Esophagus muscularis mucosa (tissue), 4 donors: ENCODE measurements around the gene CPEB3. TPM values are rescaled to one million over a fixed set of nuclear protein-coding genes. Genes with fewer than 3 reads are reported as not detected.
"Not testable (repeated sequence)": the region's sequence is repeated elsewhere in the genome, so short reads cannot be mapped to it uniquely, and the experiment has no call there.

Experiments
- DNase-seq: peaks from one replicate; pipeline ENCODE4 v3.0.0-alpha.2; 2017; ENCODE audit errors: extremely low spot score
- H3K27ac ChIP-seq, 4 donors: fragments of 200-600 bp; sonication (generic); replicated peaks in 1 of 4; 1 replicate in 3 of 4; 2 replicates in 1 of 4; pipeline ENCODE4 v1.5.1; 2016 to 2019; ENCODE audit warnings: mild to moderate bottlenecking in 1 of 4
- H3K27me3 ChIP-seq, 4 donors: fragments of 200-600 bp; sonication (generic); one replicate each; pipeline versions ENCODE4 v1.5.1 to v1.6.0; 2016 to 2019
- H3K36me3 ChIP-seq, 4 donors: fragments of 200-600 bp; sonication (generic); one replicate each; pipeline ENCODE4 v1.5.1; 2016 to 2019
- H3K4me1 ChIP-seq, 4 donors: fragments of 200-600 bp; sonication (generic); one replicate each; pipeline ENCODE4 v1.5.1; 2016 to 2019
- H3K4me3 ChIP-seq, 4 donors: fragments of 200-600 bp; sonication (generic); 1 replicate in 2 of 4; 2 replicates in 2 of 4; pipeline ENCODE4 v1.5.1; 2016 to 2019; ENCODE audit warnings: mild to moderate bottlenecking in 4 of 4, moderate library complexity in 1 of 4
- H3K9me3 ChIP-seq, 4 donors: fragments of 200-600 bp; sonication (generic); 1 replicate in 3 of 4; 2 replicates in 1 of 4; pipeline ENCODE4 v1.5.1; 2016 to 2019
- CTCF ChIP-seq, 3 experiments: fragments of 200-600 bp in 2 of 3; fragments of 450-650 bp in 1 of 3; sonication (generic) in 2 of 3; IDR thresholded peaks; one replicate each; pipeline ENCODE4 v1.5.1; 2017 to 2019; ENCODE audit warnings: antibody characterized with exemption in 3 of 3, mild to moderate bottlenecking in 2 of 3, moderate library complexity in 1 of 3
- EP300 ChIP-seq: sonication (generic); formaldehyde crosslinking; IDR thresholded peaks from one replicate; pipeline ENCODE4 v1.6.1; 2017; ENCODE audit warnings: antibody characterized with exemption
- POLR2A ChIP-seq: fragments of 450-650 bp; IDR thresholded peaks from one replicate; pipeline ENCODE4 v1.6.1; 2017; ENCODE audit warnings: antibody characterized with exemption, moderate library complexity, mild to moderate bottlenecking, low read depth
- POLR2AphosphoS5 ChIP-seq, 2 donors: sonication (generic); formaldehyde crosslinking; IDR thresholded peaks; one replicate each; pipeline ENCODE4 v1.6.1; 2017; ENCODE audit warnings: antibody characterized with exemption in 2 of 2
- WGBS: methylation state at CpG from one replicate; pipeline ENCODE4 v1.1.5; 2018; 5-methylcytosine and 5-hydroxymethylcytosine counted together
- intact Hi-C: fragments of 100-400 bp; cut with DNase I; formaldehyde crosslinking; loops from one replicate; pipeline ENCODE4 v1.15.1; 2023
- total RNA-seq, 4 donors: library from RNA; depleted of rRNA; stranded (reverse); fragments of >200 nt; gene quantifications; one replicate each; pipeline versions ENCODE4 v1.1.0 to v1.2.1, GENCODE V29; 2016

Gene CPEB3
- total RNA-seq, 4 donors from 2014 or later, result 6.8 to 11.0 (median 10.4) TPM

GRCh38 chr10:92031580-92031979, 259.3 kb downstream of the CPEB3 start:
- Histone ChIP-seq H3K4me1 (no peaks in the 10 kb centered on the region), H3K36me3 (peaks cover 39 to 62% (median 52%) of the 10 kb centered on the region in 4 donors), H3K27me3 (no peaks in the 10 kb centered on the region), H3K4me3 (no peak overlapping the region), H3K27ac (no peak overlapping the region), H3K9me3 (no peaks in the 10 kb centered on the region)
- intact Hi-C loops, result no loop called here
- 87% methylated on average over 3 of the region's 3 CpGs for WGBS
- no peak for DNase-seq
- no peak for TF ChIP-seq POLR2A
- TF ChIP-seq CTCF (IDR thresholded peaks at IDR 0.05), result no peak
- no peak for TF ChIP-seq POLR2AphosphoS5 (IDR thresholded peaks at IDR 0.05)
- no peak for TF ChIP-seq EP300

- Histone ChIP-seq H3K36me3 (peaks cover 54 to 93% (median 85%) of the 10 kb centered on the region in 4 donors), H3K27ac (no peak overlapping the region), H3K4me3 (no peak overlapping the region), H3K9me3 (no peaks in the 10 kb centered on the region), H3K27me3 (no peaks in the 10 kb centered on the region), H3K4me1 (no peaks in the 10 kb centered on the region)
- no peak for DNase-seq
- intact Hi-C loops, result no loop called here
- 87% methylated on average over 4 of the region's 4 CpGs for WGBS
- TF ChIP-seq EP300 (no peak), POLR2AphosphoS5 (IDR thresholded peaks at IDR 0.05) (no peak), CTCF (IDR thresholded peaks at IDR 0.05) (no peak), POLR2A (no peak)
Measured at GRCh38 chr10:92027141-92027540, 263.7 kb downstream of the CPEB3 start.

GRCh38 chr10:92025340-92025739, 265.5 kb downstream of the CPEB3 start:
- H3K27ac ChIP-seq, intact Hi-C loops, DNase-seq, H3K9me3 ChIP-seq, H3K4me3 ChIP-seq, H3K27me3 ChIP-seq, H3K4me1 ChIP-seq: not testable (repeated sequence)
- WGBS, result 100% methylated on average over 3 of the region's 3 CpGs
- peaks cover 46 to 96% (median 85%) of the 10 kb centered on the region in 4 donors for H3K36me3 ChIP-seq

- Histone ChIP-seq H3K9me3 (no peaks in the 10 kb centered on the region), H3K36me3 (peaks cover 46 to 97% (median 86%) of the 10 kb centered on the region in 4 donors), H3K4me1 (no peaks in the 10 kb centered on the region), H3K4me3 (no peak overlapping the region), H3K27ac (no peak overlapping the region), H3K27me3 (no peaks in the 10 kb centered on the region)
- WGBS, result 89% methylated on average over 4 of the region's 4 CpGs
- no peak for DNase-seq
- no peak for TF ChIP-seq POLR2A
- no peak for TF ChIP-seq POLR2AphosphoS5 (IDR thresholded peaks at IDR 0.05)
- no peak for TF ChIP-seq CTCF (IDR thresholded peaks at IDR 0.05)
- TF ChIP-seq EP300, result no peak
- intact Hi-C loops, result no loop called here
Measured at GRCh38 chr10:92024700-92025099, 266.2 kb downstream of the CPEB3 start.

GRCh38 chr10:92014620-92015019, 276.3 kb downstream of the CPEB3 start:
- peaks cover 39 to 90% (median 74%) of the 10 kb centered on the region in 4 donors for H3K36me3 ChIP-seq
- 100% methylated on average over 1 of the region's 1 CpG for WGBS

More at GRCh38 chr10:92014620-92015019, 276.3 kb downstream of the CPEB3 start:
- TF ChIP-seq POLR2AphosphoS5 (IDR thresholded peaks at IDR 0.05) (no peak), POLR2A (no peak), EP300 (no peak), CTCF (IDR thresholded peaks at IDR 0.05) (no peak)
- Histone ChIP-seq H3K9me3 (no peaks in the 10 kb centered on the region), H3K4me3 (no peak overlapping the region), H3K27me3 (no peaks in the 10 kb centered on the region), H3K4me1 (no peaks in the 10 kb centered on the region), H3K27ac (no peak overlapping the region)
- DNase-seq, result no peak
- intact Hi-C loops, result no loop called here
